H1 (cell line): ENCODE measurements around the gene TFF1. TPM values are rescaled to one million over a fixed set of nuclear protein-coding genes. Genes with fewer than 3 reads are reported as not detected.

Source experiments
- CTCF ChIA-PET: fragments of 300-600 bp; sonication (Branson Sonifier 250); formaldehyde crosslinking; loops from one replicate; lab custom pipeline; 2021; ENCODE audit not compliant: partially characterized antibody; lab: Charles Lee
- POLR2A ChIA-PET: fragments of 300-600 bp; sonication (Branson Sonifier 250); formaldehyde crosslinking; loops from one replicate; lab custom pipeline; 2021; ENCODE audit warnings: inconsistent platforms; ENCODE audit not compliant: partially characterized antibody; lab: Charles Lee
- DNase-seq, 2 experiments: peaks; one replicate each; pipeline versions ENCODE4 v3.0.0 to v3.0.0-alpha.2; 2010 to 2022; ENCODE audit warnings: low spot score in 2 of 2, low read depth in 1 of 2, mixed read lengths in 1 of 2
- FAIRE-seq: peaks from 2 replicates; lab custom pipeline; 2011; peaks lifted over from hg19 to GRCh38; lab: Jason Lieb, UNC
- H2AFZ ChIP-seq: 2 replicates; pipeline ENCODE4 v1.8.1; 2012; ENCODE audit warnings: low read length, inconsistent platforms
- H2AK5ac ChIP-seq: 2 replicates; pipeline ENCODE4 v1.6.1; 2013; ENCODE audit warnings: low read depth, low read length
- H2BK120ac ChIP-seq: replicated peaks from 2 replicates; pipeline ENCODE3; 2013; ENCODE audit warnings: low read depth, low read length, inconsistent platforms
- H2BK12ac ChIP-seq: 2 replicates; pipeline ENCODE4 v1.6.1; 2013; ENCODE audit warnings: low read depth, low read length
- H2BK15ac ChIP-seq: 2 replicates; pipeline ENCODE4 v1.6.1; 2013; ENCODE audit warnings: low read length
- H2BK20ac ChIP-seq: 2 replicates; pipeline ENCODE4 v1.6.1; 2013; ENCODE audit warnings: low read length
- H2BK5ac ChIP-seq: 2 replicates; pipeline ENCODE4 v1.6.1; 2013; ENCODE audit warnings: low read depth, low read length
- H3K14ac ChIP-seq: 2 replicates; pipeline ENCODE4 v1.6.1; 2013; ENCODE audit warnings: inconsistent platforms; ENCODE audit not compliant: insufficient read length
- H3K18ac ChIP-seq: 2 replicates; pipeline ENCODE4 v1.6.1; 2013; ENCODE audit warnings: low read length; ENCODE audit errors: extremely low read depth
- H3K23ac ChIP-seq: 2 replicates; pipeline ENCODE4 v1.6.1; 2013; ENCODE audit warnings: inconsistent platforms; ENCODE audit not compliant: insufficient read length
- H3K23me2 ChIP-seq: 2 replicates; pipeline ENCODE4 v1.6.1; 2013; ENCODE audit warnings: low read depth, low read length
- H3K27ac ChIP-seq: 2 replicates; pipeline ENCODE4 v1.6.1; 2011; ENCODE audit warnings: low read depth, low read length, inconsistent platforms
- H3K27me3 ChIP-seq, 4 experiments: replicated peaks in 1 of 4; 1 replicate in 1 of 4; 2 replicates in 3 of 4; pipeline versions ENCODE4 v1.6.1 to v1.8.1; 2011 to 2013; ENCODE audit warnings: low read length in 3 of 4, mild to moderate bottlenecking in 3 of 4, inconsistent platforms in 2 of 4, mixed read lengths in 2 of 4, moderate library complexity in 1 of 4; ENCODE audit not compliant: control insufficient read depth in 3 of 4, insufficient read depth in 3 of 4; ENCODE audit errors: extremely low read depth in 1 of 4
- H3K36me3 ChIP-seq, 4 experiments: 2 replicates each; pipeline versions ENCODE4 v1.6.1 to v1.8.1; 2011 to 2013; ENCODE audit warnings: mild to moderate bottlenecking in 4 of 4, low read length in 3 of 4, moderate library complexity in 2 of 4, control low read depth in 1 of 4, inconsistent platforms in 1 of 4; ENCODE audit not compliant: insufficient read depth in 4 of 4, control insufficient read depth in 2 of 4
- H3K4ac ChIP-seq: replicated peaks from 2 replicates; pipeline ENCODE3; 2013; ENCODE audit warnings: low read length, low read depth, mixed read lengths, inconsistent platforms; ENCODE audit not compliant: insufficient read length
- H3K4me1 ChIP-seq, 4 experiments: replicated peaks in 1 of 4; 1 replicate in 1 of 4; 2 replicates in 3 of 4; pipeline versions ENCODE4 v1.6.1 to v1.8.1; 2011 to 2013; ENCODE audit warnings: low read length in 3 of 4, inconsistent platforms in 2 of 4, mixed read lengths in 1 of 4; ENCODE audit not compliant: insufficient read depth in 4 of 4, control insufficient read depth in 3 of 4
- H3K4me2 ChIP-seq, 2 experiments: 2 replicates each; pipeline versions ENCODE4 v1.6.1 to v1.8.1; 2011 to 2013; ENCODE audit warnings: low read depth in 2 of 2, low read length in 2 of 2, control low read depth in 1 of 2, inconsistent platforms in 1 of 2, mild to moderate bottlenecking in 1 of 2; ENCODE audit not compliant: insufficient read depth in 1 of 2
- H3K4me3 ChIP-seq, 4 experiments: fragments of 200-600, 300-600 bp in 1 of 4; sonication (generic), shearing (Covaris generic), sonication (Bioruptor Twin) in 1 of 4; 2 replicates each; pipeline versions ENCODE4 v1.5.1 to v1.8.1; 2011 to 2016; ENCODE audit warnings: low read length in 4 of 4, low read depth in 3 of 4, control low read depth in 2 of 4, inconsistent platforms in 2 of 4, mild to moderate bottlenecking in 2 of 4, mixed read lengths in 1 of 4, moderate library complexity in 1 of 4; ENCODE audit not compliant: insufficient read depth in 2 of 4; ENCODE audit errors: extremely low read depth in 1 of 4
- H3K56ac ChIP-seq: replicated peaks from 2 replicates; pipeline ENCODE3; 2013; ENCODE audit warnings: low read depth, mild to moderate bottlenecking, mixed read lengths, low read length, inconsistent platforms; ENCODE audit not compliant: insufficient read length
- H3K79me1 ChIP-seq: 2 replicates; pipeline ENCODE4 v1.6.1; 2013; ENCODE audit warnings: low read depth, low read length, control low read depth
- H3K79me2 ChIP-seq, 2 experiments: 2 replicates each; pipeline versions ENCODE4 v1.6.1 to v1.8.1; 2012 to 2013; ENCODE audit warnings: low read length in 2 of 2, mild to moderate bottlenecking in 2 of 2, inconsistent platforms in 1 of 2; ENCODE audit not compliant: insufficient read depth in 2 of 2, control insufficient read depth in 1 of 2
- H3K9ac ChIP-seq, 4 experiments: replicated peaks in 1 of 4; 1 replicate in 1 of 4; 2 replicates in 3 of 4; pipeline versions ENCODE4 v1.6.1 to v1.8.1; 2011 to 2013; ENCODE audit warnings: low read depth in 3 of 4, low read length in 3 of 4, control low read depth in 2 of 4, mild to moderate bottlenecking in 2 of 4, moderate library complexity in 2 of 4, inconsistent platforms in 1 of 4; ENCODE audit errors: extremely low read depth in 1 of 4
- H3K9me3 ChIP-seq, 2 experiments: 2 replicates each; pipeline versions ENCODE4 v1.6.1 to v1.8.1; 2012 to 2013; ENCODE audit warnings: mild to moderate bottlenecking in 2 of 2, moderate library complexity in 2 of 2, control low read depth in 1 of 2, inconsistent platforms in 1 of 2, low read depth in 1 of 2, low read length in 1 of 2, mixed read lengths in 1 of 2; ENCODE audit not compliant: insufficient read depth in 2 of 2
- H4K20me1 ChIP-seq, 2 experiments: replicated peaks in 1 of 2; 2 replicates each; pipeline versions ENCODE3 to v1.8.1; 2011 to 2013; ENCODE audit warnings: inconsistent platforms in 2 of 2, low read length in 2 of 2, mild to moderate bottlenecking in 1 of 2; ENCODE audit not compliant: insufficient read depth in 2 of 2, control insufficient read depth in 1 of 2
- H4K5ac ChIP-seq: 2 replicates; pipeline ENCODE4 v1.6.1; 2013; ENCODE audit warnings: low read length, low read depth, mixed read lengths, inconsistent platforms; ENCODE audit not compliant: insufficient read length
- H4K8ac ChIP-seq: 2 replicates; pipeline ENCODE4 v1.8.0; 2013; ENCODE audit warnings: mild to moderate bottlenecking, moderate library complexity, low read length, inconsistent platforms; ENCODE audit not compliant: insufficient read depth; ENCODE audit errors: extremely low read depth
- H4K91ac ChIP-seq: replicated peaks from 2 replicates; pipeline ENCODE3; 2013; ENCODE audit warnings: low read length, mixed read lengths, inconsistent platforms; ENCODE audit not compliant: insufficient read length
- TAF1 ChIP-seq: IDR thresholded peaks from 2 replicates; pipeline ENCODE4 v1.6.1; 2011; ENCODE audit warnings: mild to moderate bottlenecking, low read depth, low read length
- WGBS, 2 experiments: shearing (Covaris generic) in 1 of 2; methylation state at CpG; one replicate each; pipeline versions ENCODE4 v1.1.6 to v1.1.7; 2013 to 2015; ENCODE audit warnings: low lambda C conversion rate in 2 of 2, mixed read lengths in 2 of 2, inconsistent platforms in 1 of 2, low coverage in 1 of 2, missing lambda C conversion rate in 1 of 2; ENCODE audit not compliant: insufficient replicate concordance in 2 of 2, insufficient coverage in 1 of 2, insufficient read length in 1 of 2; ENCODE audit errors: extremely low coverage in 1 of 2, missing lambda C conversion rate in 1 of 2; 5-methylcytosine and 5-hydroxymethylcytosine counted together
- polyA plus RNA-seq, 7 experiments: library from polyadenylated mRNA; depleted of rRNA in 3 of 7; stranded (reverse) in 5 of 7; unstranded in 2 of 7; fragments of >200 nt in 5 of 7; fragments of 200-250 nt in 2 of 7; gene quantifications; 1 replicate in 5 of 7; 2 replicates in 1 of 7; 4 replicates in 1 of 7; pipeline versions ENCODE4 v1.2.1 to v1.2.3, GENCODE V29; 2011 to 2013; ENCODE audit warnings: missing spikeins in 2 of 7, mixed read lengths in 2 of 7
- total RNA-seq: library from RNA; stranded (reverse); fragmentation: NEBNext Ultra II Directional; extraction: Animal tissue kit (Norgen Biotek cat#: 25700); gene quantifications from 2 replicates; pipeline ENCODE4 v1.2.1, GENCODE V29; 2021

TFF1 gene
- total and polyA plus RNA-seq, 2 of the 8 experiments (the other 6 are each of a cell fraction or from before 2014, with no cell fraction given): not detected

DNA sequence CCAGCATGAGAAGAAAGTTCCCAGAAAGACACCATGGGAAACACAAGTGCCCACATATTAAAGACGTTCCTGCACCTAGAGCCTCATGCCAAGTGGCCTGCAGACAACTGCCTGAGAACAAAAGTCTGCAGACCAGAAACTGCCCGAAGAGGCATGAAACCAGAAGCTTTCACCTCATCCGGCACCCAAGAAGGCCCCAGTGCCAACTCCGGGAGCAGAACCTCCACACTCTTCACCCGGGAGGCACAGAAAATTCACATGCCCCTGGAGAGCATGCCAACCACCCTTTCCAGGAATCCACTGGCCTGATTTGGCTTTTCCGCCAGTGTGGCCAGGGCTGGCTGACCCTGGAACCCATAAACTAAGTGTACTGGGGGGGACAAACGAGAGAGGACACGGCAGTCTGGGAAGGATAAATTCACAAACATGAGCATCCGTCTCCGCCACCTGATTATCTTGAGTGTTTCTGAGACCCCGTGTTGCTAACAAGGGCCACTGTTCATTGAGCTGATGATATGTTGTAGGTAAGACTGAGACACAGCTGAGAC lies 22.3 kb downstream of the TFF1 start:
- no peak for DNase-seq
- H2BK20ac ChIP-seq: no peak overlapping the region
- no peak overlapping the region for H3K4me3 ChIP-seq
- no peak overlapping the region for H2BK120ac ChIP-seq
- no peak overlapping the region for H4K8ac ChIP-seq
- no peak overlapping the region for H3K4me2 ChIP-seq
- H3K36me3 ChIP-seq: no peaks in the 10 kb centered on the region
- H4K5ac ChIP-seq: no peak overlapping the region
- H3K18ac ChIP-seq: no peak overlapping the region
- H2AK5ac ChIP-seq: no peak overlapping the region
- H3K79me2 ChIP-seq: no peaks in the 10 kb centered on the region
- no peaks in the 10 kb centered on the region for H3K23me2 ChIP-seq
- no peak overlapping the region for H2BK15ac ChIP-seq
- no peak overlapping the region for H2BK12ac ChIP-seq
- H3K4ac ChIP-seq: no peak overlapping the region
- no peak overlapping the region for H3K56ac ChIP-seq
- H3K27me3 ChIP-seq: no peaks in the 10 kb centered on the region
- no peak for TF ChIP-seq TAF1
- peaks cover 0 to 4% (median 0%) of the 10 kb centered on the region in 4 experiments; a peak in 2 of 7 replicates for H3K4me1 ChIP-seq
- H2AFZ ChIP-seq: no peak overlapping the region
- H3K27ac ChIP-seq: no peak overlapping the region
- ChIA-PET POLR2A (no interaction called here), CTCF (interaction anchor here (0.6 to 1.0 kb wide), 2 partner anchors 33 to 374 kb away, joined by 3 to 4 read pairs; no protein-coding TSS in a partner anchor)
- H3K14ac ChIP-seq: no peak overlapping the region
- H3K9me3 ChIP-seq: no peaks in the 10 kb centered on the region
- FAIRE-seq: no peak
- no peak overlapping the region for H3K23ac ChIP-seq
- 87% methylated on average over 11 of the region's 11 CpGs; no CpG with 5 or more reads in 1 of the 2 experiments for WGBS, 2 experiments
- no peaks in the 10 kb centered on the region for H4K20me1 ChIP-seq
- no peak overlapping the region for H4K91ac ChIP-seq
- no peak overlapping the region for H2BK5ac ChIP-seq
- no peak overlapping the region for H3K9ac ChIP-seq
- no peaks in the 10 kb centered on the region for H3K79me1 ChIP-seq
